ENCODE data around the gene DNAJB6.

- TF ChIP-seq POLR2A (IDR thresholded peaks at IDR 0.05) = no peak
- TF ChIP-seq CTCF (IDR thresholded peaks at IDR 0.05) = no peak
Observed at GRCh38 chr7:157373493-157373892, 36.7 kb downstream of the DNAJB6 start.

Measured in uterus (tissue), 2 donors.